CD1c-positive myeloid dendritic cell (primary cell): ENCODE data around the gene SPDYE4.
A peak's percentile ranks its signal among the peaks of the same experiment; 100 is the strongest.

ENCODE experiments used
- DNase-seq: peaks from one replicate; pipeline ENCODE4 v3.0.0-alpha.2; 2016; ENCODE audit errors: extremely low spot score

The SPDYE4 gene

DNA sequence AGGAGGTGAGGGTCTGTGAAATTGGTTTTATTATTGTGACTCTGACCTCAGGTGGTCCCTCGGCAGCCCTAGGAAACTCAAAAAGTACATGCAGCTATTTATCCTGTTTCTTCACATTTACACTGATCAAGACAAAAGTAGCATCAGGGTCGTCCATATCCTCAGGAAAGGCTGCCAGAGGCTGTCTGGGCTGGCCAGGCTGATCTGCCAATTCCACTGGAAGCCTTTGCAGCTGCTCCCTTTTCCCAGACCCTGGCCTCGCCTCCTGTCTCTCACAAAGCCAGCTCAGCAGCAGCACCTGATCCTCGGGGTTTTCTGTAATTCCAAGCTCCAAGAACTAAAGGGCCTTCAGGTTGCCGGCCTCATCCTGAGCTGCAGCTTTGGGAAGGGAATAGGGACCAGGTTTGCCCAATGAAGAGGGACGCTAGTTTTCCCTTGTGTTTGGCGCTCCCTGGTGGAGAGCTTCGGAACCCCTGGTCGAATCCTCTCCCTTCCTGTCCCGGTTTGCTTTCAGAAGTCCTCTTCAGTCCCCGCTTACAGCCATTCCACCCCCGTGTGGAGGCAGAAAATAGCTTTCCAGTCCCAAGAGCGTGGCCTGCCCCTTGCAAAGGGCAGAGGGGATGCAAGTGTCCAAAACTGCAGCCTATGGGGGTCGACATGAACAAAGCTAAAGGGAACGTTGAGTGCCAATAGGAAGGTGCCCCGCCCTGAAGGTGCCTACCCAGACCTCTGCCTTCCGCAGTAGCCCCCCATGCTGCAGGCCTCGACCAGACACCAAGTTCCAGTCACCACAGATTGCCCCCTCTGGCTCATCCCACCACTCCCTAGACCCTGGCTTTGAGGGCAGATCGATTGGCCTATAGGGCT is 27.4 kb upstream of the SPDYE4 start:
- peak; percentile 76 for DNase-seq

DNA sequence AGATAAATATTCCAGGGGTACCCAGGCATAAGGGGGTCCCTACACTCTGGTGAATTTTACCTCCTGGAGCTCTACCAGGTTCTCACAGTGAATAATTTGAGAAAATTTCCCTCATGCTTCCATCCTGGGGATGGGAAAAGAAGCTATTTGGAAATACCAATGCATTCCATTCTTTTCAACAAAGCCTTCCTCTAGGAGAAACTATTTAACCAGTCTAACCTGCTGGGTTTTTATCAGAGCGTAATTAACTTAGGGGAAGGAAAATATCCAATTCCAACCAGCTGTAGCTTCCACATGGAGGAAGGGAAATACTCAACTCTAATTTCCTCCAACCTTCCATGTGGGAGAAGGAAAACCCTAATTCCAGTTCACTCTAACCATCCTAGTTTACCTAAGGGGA is 23.8 kb upstream of the SPDYE4 start:
- no peak for DNase-seq

DNA sequence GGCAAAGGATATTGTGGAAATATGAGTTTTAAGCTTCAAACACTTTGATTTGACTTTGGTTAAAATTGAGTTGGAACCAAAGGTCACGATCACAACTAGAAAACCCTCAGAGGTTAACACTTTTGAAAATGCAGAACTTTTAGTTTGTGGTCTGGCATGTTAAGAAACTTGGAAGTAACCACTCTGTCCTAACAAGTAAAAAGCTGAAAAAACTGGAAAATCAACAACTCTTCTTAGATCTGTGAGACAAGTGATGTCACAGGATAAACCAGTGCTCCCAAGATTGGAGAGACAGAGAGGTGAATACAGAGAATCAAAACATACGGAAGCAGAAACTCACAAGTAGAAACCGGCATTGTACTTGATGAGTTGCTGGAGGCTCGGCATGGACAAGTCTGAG is 23.4 kb upstream of the SPDYE4 start:
- DNase-seq = peak; percentile 15

DNA sequence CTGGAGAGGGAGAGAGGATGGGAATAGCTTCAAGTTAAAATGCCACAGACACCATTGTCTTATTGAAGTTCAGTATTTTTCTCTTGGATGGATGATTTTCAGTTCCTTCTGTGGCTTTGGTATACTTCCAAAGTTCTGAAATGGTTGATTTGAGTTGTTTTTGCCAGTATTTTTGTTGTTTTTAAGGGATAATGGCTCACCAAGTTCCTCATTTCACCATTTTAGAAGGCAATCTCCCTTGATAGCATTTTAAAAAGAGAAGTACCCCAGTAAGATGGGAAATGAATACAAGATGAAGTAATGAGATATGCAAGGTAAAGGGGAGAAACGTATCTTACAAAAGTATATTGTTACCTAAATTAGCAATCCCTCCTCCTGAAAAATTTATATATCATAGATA is 18.5 kb upstream of the SPDYE4 start:
- DNase-seq = peak; percentile 53

DNA sequence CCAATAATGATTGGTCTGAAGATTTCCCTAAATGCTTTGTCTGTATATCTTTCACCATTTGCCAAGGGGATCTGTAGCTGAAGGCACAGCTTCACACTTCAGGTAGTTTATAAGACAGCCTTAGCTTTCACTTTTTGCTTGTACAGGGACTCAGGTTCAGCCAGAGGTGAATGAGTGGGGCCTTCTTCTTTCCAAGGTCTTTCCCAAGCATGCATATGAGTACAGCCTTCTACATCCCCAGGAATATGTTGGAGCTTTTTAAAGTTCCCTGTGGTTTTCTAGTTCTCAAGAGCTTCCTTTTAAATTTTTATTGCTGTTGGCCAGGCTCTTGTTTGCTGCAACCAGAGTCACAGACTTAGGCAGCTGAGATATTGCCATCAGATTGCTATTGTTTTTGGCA is 17.9 kb upstream of the SPDYE4 start:
- DNase-seq = no peak

DNA sequence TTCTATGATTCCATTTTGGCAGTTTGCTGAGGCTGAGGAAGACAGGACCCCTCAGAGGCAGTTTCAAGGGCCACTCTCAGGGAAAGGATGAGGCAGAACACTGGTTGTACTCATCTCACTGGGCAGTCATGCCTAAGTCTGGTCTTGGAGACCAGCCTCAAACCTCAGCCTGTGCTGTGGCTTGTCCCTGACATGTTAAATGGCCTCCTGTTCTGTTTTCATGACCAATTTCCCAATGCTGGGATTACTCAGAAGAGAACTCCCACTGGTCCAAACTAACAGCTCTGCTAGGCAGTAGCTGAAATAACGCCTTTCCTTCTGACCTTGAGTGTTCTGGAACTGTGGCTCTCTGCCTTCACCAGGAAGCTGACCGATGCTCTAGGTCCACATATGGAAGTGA is 8.4 kb upstream of the SPDYE4 start:
- no peak for DNase-seq

DNA sequence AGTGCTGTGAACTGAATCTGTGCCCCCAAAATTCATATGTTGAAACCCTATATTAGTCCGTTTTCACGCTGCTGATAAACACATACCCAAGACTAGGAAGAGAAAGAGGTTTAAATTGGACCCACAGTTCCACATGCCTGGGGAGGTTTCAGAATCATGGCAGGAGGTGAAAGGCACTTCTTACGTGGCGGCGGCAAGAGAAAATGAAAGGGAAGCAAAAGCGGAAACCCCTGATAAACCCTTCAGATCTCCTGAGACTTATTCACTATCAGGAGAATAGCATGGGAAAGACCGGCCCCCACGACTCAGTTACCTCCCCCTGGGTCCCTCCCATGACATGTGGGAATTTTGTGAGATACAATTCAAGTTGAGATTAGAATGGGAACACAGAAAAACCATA is 3.7 kb upstream of the SPDYE4 start:
- DNase-seq = no peak

DNA sequence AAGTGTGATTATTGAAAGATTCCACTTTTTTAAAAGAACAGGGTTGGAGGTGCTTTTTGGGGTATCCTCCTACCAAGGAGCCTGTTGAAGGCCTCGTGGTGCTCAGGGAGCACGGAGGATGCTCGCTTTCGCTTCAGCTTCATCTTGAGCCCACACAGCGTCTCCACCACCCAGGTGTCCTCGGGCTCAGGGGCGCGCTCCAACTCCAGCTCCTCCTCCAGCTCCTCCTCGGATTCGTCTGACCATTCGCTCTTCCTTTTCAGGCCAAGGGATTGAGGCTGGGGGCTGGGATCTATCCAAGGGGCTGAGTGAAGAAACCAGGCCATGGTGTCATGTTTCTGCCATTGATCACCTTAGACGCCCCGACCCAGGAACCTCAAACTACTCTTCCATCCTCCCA is 1.2 kb downstream of the SPDYE4 start:
- DNase-seq = no peak

DNA sequence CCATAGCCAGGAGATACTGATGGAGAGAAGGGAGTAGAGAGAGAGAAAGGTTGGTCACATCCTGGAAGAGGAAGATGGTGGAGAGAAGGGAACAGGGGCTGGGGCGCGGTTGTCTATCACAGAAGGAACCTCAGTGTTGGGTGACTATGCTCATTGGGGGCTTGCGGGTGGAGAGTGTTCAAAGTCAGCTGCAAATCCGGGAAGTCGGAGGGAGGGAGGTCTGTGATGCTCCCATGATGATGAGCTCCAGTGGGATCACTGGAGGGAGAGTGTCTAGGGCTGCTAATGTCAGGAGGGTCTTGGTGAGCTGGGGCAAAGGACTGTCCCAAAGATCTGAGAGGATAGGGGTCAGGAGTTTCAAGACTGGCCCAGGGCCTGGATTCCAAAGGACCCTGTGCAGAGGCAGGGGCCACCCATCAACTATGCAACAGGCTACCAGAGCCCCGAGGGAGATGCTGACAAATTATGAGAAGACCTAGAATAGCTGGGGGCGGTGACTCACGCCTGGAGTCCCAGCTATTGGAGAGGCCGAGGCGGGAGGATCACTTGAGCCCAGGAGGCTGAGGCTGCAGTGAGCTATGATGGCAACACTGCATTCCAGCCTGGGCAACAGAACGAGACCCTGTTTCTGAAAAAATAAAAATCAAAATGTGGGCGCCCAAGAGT is 2.6 kb downstream of the SPDYE4 start:
- no peak for DNase-seq

DNA sequence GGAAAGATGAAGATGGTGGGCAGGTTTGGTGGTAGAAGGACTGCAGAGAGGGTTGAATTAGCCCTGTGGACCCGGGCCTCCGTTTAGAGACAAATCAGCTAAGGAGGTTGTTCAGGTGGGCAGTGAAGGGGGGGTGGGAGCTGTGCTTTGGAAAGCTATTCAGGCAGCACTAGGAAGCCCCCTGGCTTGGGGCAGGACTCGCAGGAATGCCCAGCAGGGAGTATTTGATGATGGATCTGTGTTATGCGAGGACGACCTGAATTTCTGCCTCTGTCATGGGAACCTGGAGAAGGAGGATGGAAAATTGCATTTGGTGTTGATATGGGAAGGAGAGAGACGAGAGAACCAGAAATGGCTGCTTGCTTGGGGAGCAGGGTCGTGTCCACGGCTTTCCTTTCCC is 3.5 kb downstream of the SPDYE4 start:
- no peak for DNase-seq

DNA sequence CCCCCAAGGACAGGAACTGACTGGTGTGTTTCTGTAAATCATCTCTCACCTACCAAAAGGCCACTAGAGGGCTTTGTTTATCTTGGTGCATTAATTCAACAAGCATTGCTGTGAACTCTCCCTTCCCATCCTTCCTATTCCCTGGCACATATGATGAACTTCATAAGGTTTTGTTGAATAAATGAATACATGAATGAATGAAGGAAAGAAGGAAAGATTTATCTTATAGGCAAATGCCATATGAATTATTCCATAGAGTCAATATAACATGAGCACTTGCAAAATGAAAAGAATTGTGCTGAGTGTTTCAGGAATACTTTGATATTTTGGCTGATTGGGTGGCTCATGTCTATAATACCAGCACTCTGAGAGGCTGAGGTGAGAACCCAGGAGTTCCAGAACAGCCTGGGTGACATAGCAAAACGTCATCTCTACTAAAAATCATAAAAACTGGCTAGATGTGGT is 4.3 kb downstream of the SPDYE4 start:
- peak; percentile 26 for DNase-seq

DNA sequence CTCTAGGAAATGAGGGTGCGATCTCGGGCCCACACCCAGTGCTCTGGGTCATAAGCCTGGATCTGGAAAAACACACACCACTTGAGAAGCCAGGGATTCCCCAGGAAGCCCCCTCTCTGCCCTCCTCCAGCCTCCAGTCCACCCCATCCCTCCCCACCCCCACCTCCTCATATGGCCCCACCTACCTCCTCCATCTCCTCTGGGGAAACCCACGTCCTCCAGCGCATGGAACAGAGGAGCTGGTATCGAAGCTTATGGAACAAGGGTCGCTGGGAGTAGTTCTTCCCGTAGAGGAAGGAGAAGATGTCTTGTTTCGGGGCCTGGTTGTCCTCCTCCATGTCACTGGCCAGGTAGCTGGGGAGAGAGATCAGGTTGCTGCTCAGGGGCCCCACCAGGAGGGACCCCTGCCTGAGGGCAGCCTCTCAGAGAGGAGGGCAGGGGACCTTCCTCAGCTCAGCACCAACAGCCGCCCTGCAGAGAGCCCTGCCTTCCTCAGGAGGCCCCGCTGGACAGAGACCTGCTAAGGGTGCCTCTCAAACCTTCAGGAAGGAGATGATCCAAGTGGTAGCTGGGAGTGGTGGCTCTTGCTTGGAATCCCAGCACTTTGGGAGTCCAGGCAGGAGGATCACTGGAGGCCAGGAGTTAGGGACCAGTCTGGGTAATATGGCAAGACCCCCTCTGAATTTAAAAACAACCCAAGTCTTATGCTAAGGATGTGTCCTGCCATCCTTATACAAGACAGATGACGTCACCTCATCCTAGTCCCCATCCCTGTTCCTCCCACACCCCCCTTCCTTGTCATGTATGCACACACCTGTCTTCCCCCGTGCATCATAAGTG is 5.0 kb downstream of the SPDYE4 start:
- DNase-seq = no peak

DNA sequence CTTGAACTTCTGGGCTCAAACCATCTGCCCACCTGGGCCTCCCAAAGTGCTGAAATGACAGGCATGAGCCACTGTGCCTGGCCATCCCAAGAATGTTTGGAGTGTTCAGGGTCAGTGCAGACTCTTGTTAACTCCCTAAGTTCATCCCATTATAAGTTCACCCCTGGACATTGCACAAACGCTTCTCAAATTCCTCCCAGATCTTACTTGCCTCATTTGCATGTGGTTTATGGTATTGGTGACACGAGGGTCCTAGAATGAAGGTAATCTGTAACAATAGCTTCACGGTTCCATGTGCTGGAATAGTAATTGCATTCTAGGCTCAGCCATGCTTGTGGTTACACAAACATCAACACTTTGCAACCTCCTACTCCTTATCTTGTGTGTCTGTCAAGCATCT is 8.7 kb downstream of the SPDYE4 start:
- DNase-seq = no peak

DNA sequence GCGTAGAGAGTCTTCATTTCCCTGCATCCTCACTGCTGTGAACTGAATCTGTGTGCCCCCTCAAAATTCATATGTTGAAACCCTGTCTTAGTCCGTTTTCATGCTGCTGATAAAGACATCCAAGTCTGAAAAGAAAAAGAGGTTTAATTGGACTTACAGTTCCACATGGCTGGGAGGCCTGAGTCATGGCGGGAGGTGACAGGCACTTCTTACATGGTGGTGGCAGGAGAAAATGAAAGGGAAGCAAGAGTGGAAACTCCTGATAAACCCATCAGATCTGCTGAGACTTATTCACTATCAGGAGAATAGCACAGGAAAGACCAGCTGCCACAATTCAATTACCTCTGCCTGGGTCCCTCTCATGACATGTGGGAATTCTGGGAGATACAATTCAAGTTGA is 10.6 kb downstream of the SPDYE4 start:
- no peak for DNase-seq

DNA sequence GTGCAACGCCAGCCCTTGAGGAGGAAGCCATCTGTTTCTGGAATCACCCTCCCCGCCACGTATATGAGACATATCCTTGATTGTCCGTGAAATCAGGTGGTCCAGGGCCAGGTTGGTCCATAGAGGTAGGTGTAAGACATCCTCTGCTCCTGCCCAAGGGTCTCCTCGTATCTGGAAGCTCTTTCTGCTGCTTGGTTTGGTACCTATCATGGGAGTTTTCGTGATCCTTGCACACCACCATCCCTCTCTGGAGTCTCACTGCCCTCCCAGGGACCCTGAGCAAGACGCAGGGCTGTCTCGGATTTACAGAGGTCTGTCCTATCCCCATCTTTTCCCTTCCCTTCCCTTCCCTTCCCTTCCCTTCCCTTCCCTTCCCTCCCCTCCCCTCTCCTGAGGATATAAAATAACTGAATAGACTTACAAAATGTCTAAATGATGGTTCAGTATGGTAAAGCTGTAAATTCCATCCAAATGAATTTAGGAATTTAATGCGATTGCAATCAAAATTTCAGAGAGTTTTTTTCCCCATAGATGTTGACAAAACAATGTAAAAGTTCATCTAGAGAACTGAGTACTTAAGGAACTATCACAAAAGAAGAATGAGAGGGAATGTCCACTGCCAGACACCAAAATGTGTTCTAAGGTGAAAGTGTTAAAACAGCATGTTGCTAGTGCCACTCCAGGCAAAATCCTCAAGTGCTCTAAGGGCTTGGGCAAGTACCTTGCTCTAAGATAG is 11.7 kb downstream of the SPDYE4 start:
- no peak for DNase-seq

DNA sequence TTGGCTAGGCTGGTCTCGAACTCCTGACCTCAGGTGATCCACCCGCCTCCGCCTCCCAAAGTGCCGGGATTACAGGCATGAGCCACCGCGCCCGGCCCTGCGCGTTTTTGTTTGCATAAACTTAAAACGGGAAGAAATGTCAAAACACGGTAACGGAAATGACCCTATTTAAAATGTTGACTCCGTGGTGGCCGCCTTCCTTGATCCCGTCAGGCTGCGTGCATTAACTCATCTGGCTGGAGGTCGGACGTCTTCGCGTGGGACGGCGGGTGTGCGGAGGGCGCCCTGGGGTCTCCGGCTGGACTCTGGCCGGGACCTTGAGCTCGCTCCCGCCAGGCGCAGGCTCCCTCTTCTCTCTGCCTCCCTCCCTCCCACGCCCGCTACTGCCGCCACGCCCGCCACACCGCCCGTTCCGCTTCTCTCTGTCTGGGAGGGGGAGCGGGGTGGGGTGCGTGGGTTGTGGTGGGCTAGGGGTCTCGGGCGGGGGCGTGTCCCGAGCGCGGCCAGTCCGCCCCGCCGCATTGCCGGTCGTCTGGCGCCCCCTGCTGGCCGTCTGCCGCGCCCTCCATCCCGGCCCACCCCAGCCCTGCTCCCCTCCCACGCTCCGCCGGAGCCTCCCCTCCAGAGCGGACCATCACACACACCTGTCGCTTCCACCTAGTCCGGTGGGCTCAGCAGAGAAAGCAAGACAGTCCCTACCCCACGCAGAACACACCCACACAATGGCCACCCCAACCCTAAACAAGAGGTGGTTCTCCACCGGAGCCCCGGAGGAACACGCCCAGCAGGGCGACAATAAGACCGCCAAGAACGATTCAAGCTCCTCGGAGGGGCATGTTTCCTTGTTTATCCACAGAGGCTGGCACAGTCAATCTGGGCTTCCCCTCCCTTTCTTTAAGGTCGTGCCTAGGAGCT is 12.5 kb downstream of the SPDYE4 start:
- peak; percentile 84 for DNase-seq

DNA sequence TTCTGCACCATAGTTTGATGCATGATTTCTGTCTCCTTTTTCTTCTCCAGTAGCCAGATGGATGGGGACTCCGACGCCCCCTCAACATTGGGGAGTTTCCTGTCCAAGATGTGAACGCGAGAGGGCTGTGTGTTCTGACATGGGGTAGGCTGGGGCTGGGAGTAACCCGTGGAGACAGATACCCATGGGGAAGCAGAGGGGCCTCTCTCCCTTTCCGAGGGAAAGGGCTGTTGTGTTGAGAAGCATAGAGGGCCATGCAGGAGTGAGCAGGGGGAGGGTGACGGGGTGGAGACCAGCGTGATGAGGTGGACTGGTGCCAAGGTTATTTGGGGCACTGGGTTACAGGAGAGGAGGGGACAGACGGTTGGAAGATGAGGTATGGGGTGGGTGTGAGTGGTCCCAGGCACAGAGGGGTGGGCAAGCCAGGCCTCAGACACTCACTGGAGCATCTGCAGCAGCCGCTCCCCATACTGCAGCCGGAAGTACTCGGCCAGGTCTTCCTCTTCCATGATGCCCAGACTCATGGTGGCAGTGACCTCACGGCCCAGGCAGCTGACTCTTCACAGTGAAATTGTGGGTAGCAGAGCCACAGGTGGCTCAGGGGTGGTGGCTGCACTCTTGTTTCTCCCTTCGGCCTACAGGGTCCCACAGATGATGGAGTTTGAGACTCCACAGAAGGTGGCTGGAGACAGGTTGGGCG is 14.1 kb downstream of the SPDYE4 start:
- DNase-seq = no peak

DNA sequence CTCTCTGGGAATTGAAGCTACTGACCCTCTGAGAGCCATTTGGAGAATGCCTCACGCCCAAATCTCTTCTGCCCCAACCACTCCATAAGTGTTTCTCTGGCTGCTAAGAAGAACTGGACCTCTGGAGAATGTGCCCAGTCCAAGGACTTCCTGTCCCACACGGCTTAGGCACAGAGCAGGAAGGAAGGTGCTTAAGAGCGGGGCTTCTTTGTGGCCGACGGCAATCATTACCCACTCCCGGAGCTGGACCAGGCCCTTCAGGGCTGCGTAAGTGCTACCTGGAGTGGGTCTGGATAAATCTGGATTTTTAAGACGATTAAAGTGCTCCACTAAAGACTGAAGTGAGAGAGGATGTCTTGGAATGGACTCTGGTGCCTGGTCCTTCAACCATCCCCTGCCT is 15.5 kb downstream of the SPDYE4 start:
- DNase-seq = no peak

DNA sequence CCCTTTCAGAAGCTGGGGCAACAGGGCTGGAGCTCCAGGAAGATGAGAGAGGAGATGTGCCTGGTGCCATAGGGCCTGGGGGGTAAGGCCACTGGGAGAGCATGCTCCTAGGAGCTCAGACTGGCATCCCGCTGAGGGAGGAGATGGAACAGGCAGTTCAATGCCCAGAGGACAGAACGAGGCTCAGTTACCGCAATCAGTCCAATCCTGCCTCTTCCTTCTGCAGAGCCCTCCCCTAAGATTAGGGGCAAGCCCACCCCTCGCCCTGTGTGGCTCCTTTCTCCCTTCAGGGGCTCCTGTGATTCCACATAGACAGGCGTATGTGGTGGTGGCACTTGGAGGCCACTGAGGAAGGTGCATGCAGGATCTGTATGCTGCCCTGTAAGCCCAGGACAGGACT is 16.1 kb downstream of the SPDYE4 start:
- no peak for DNase-seq

DNA sequence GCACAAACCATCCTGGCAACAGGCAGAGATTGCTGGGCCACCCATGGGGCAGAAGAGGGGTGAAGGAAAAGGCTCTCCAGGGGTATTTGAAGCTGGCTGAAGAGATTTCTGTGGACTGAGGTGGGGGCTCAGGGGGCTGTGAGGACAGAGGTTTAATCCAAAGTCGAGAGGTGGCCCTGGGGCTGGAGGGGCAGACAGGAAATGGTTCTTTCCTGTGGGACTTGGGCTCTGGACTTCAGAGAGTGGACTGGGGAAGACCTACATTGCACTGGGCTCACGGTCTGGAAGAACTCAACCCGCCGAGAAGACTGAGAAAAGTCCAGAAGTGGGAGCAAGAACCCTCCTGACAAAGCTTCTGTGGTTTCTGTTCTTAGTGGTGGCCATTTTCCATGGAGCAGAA is 16.6 kb downstream of the SPDYE4 start:
- DNase-seq = no peak
